Activated CD8-positive, alpha-beta T cell treated with anti-CD3 and anti-CD28 coated beads for 36 hours (primary cell): ENCODE results near the gene VASP. TPM values are rescaled to one million over a fixed set of nuclear protein-coding genes. Genes with fewer than 3 reads are reported as not detected.

Experiments
- ATAC-seq: fragments of 200-7000 bp; cut with Tn5 transposase; one replicate; pipeline ENCODE4 v1.10.0; 2021; ENCODE audit warnings: mild to moderate bottlenecking, moderate library complexity
- CTCF ChIA-PET: fragments of 350-600 bp; sonication (Branson Sonifier 250); formaldehyde crosslinking; loops from one replicate; lab custom pipeline; 2021; ENCODE audit warnings: antibody characterized with exemption; lab: Charles Lee
- POLR2A ChIA-PET: fragments of 350-600 bp; sonication (Branson Sonifier 250); formaldehyde crosslinking; loops from one replicate; lab custom pipeline; 2021; ENCODE audit warnings: antibody characterized with exemption; lab: Charles Lee
- DNase-seq: peaks from one replicate; pipeline ENCODE4 v3.0.0-alpha.2; 2020
- H3K27ac Mint-ChIP-seq: one replicate; pipeline ENCODE4 v1.8.0; 2021; ENCODE audit warnings: mild to moderate bottlenecking, mixed read lengths
- H3K27me3 Mint-ChIP-seq: one replicate; pipeline ENCODE4 v1.8.0; 2021; ENCODE audit warnings: mixed read lengths
- H3K36me3 Mint-ChIP-seq: one replicate; pipeline ENCODE4 v1.8.0; 2021; ENCODE audit warnings: low read depth, mixed read lengths
- H3K4me1 Mint-ChIP-seq: one replicate; pipeline ENCODE4 v1.8.0; 2021; ENCODE audit warnings: low read depth, mixed read lengths
- H3K4me3 Mint-ChIP-seq: one replicate; pipeline ENCODE4 v1.8.0; 2021; ENCODE audit warnings: mild to moderate bottlenecking, moderate library complexity, mixed read lengths
- H3K9me3 Mint-ChIP-seq: one replicate; pipeline ENCODE4 v1.8.0; 2021; ENCODE audit warnings: mixed read lengths
- CTCF ChIP-seq: fragments of 200-600 bp; IDR thresholded peaks from one replicate; pipeline ENCODE4 v1.8.0; 2022; ENCODE audit warnings: antibody characterized with exemption, mild to moderate bottlenecking
- intact Hi-C: fragments of 100-400 bp; cut with micrococcal nuclease; formaldehyde crosslinking; loops from one replicate; pipeline ENCODE4 v1.10.0; 2022
- total RNA-seq, 2 experiments: library from RNA; stranded (reverse); gene quantifications; one replicate each; pipeline ENCODE4 v1.2.3, GENCODE V29; 2021

The VASP gene
- total RNA-seq, 2 experiments from 2014 or later, result 152 to 153 TPM

- H3K27me3 Mint-ChIP-seq, result peaks cover under 1% of the 10 kb centered on the region
- peaks cover 13% of the 10 kb centered on the region for H3K36me3 Mint-ChIP-seq
- ATAC-seq (peak; percentile 24), DNase-seq (peak; percentile 96)
- ChIA-PET CTCF (interaction anchor here (0.6 to 5.2 kb wide), 14 partner anchors 9 to 213 kb away, joined by 3 to 64 read pairs (median 5); no protein-coding TSS in a partner anchor), POLR2A (interaction anchor here (0.6 to 3.4 kb wide), 11 partner anchors 11 to 191 kb away, joined by 3 to 29 read pairs (median 5); no protein-coding TSS in a partner anchor)
- no peak for TF ChIP-seq CTCF
- H3K4me1 Mint-ChIP-seq, result peaks cover 32% of the 10 kb centered on the region
- H3K4me3 Mint-ChIP-seq, result peak within 1 kb of the TSS; percentile 86
- H3K27ac Mint-ChIP-seq, result peak within 1 kb of the TSS; percentile 93
- H3K9me3 Mint-ChIP-seq, result no peaks in the 10 kb centered on the region
- intact Hi-C loops, result no loop called here
Observed at GRCh38 chr19:45467456-45468158, 39.7 kb upstream of the VASP start, which contains the start of gene FOSB. Gene FOSB (plus strand): TSS chr19:45467996. CDS start chr19:45468587, 591 bp downstream.

GRCh38 chr19:45468159-45468651, 39.1 kb upstream of the VASP start:
- Mint-ChIP-seq H3K27me3 (peaks cover 5% of the 10 kb centered on the region), H3K27ac (peak overlapping the region; percentile 93), H3K4me1 (peaks cover 34% of the 10 kb centered on the region), H3K9me3 (no peaks in the 10 kb centered on the region), H3K4me3 (peak overlapping the region; percentile 86), H3K36me3 (peaks cover 17% of the 10 kb centered on the region)
- ATAC-seq (peak; percentile 1), DNase-seq (peak; percentile 62)
- ChIA-PET CTCF (interaction anchor here (0.7 to 5.2 kb wide), 16 partner anchors 10 to 212 kb away, joined by 3 to 64 read pairs (median 5); no protein-coding TSS in a partner anchor), POLR2A (interaction anchor here (1.2 to 3.4 kb wide), 8 partner anchors 10 to 174 kb away, joined by 3 to 29 read pairs (median 10); no protein-coding TSS in a partner anchor)
- intact Hi-C loops, result no loop called here
- no peak for TF ChIP-seq CTCF

- H3K27ac Mint-ChIP-seq, result peak overlapping the region; percentile 93
- H3K4me1 Mint-ChIP-seq, result peaks cover 34% of the 10 kb centered on the region
- peak overlapping the region; percentile 86 for H3K4me3 Mint-ChIP-seq
- peak; percentile 60 for ATAC-seq
- DNase-seq, result peak; percentile 87
- peaks cover 5% of the 10 kb centered on the region for H3K27me3 Mint-ChIP-seq
- H3K9me3 Mint-ChIP-seq, result no peaks in the 10 kb centered on the region
- intact Hi-C loops, result no loop called here
- TF ChIP-seq CTCF, result no peak
- CTCF ChIA-PET, result interaction anchor here (0.6 to 5.2 kb wide), 13 partner anchors 10 to 300 kb away, joined by 3 to 64 read pairs (median 5); partner anchors contain the start of gene SIX5
- H3K36me3 Mint-ChIP-seq, result peaks cover 17% of the 10 kb centered on the region
- POLR2A ChIA-PET, result interaction anchor here (1.0 to 3.4 kb wide), 8 partner anchors 9 to 173 kb away, joined by 4 to 29 read pairs (median 10); no protein-coding TSS in a partner anchor
Observed at GRCh38 chr19:45468803-45469131, 38.5 kb upstream of the VASP start.

GRCh38 chr19:45469132-45469944, 37.9 kb upstream of the VASP start:
- ChIA-PET POLR2A (interaction anchor here (1.0 to 3.4 kb wide), 7 partner anchors 9 to 44 kb away, joined by 5 to 29 read pairs (median 12); no protein-coding TSS in a partner anchor), CTCF (interaction anchor here (0.6 to 5.2 kb wide), 14 partner anchors 9 to 300 kb away, joined by 3 to 64 read pairs (median 4); partner anchors contain the start of gene SIX5)
- Mint-ChIP-seq H3K4me1 (peaks cover 34% of the 10 kb centered on the region), H3K27ac (peak overlapping the region; percentile 93), H3K27me3 (peaks cover 5% of the 10 kb centered on the region), H3K9me3 (no peaks in the 10 kb centered on the region), H3K4me3 (peak overlapping the region; percentile 86), H3K36me3 (peaks cover 17% of the 10 kb centered on the region)
- DNase-seq (peak; percentile 96), ATAC-seq (peak; percentile 75)
- TF ChIP-seq CTCF, result no peak
- intact Hi-C loops, result no loop called here
